Thyroid gland (tissue), 4 donors: ENCODE results near the gene NCS1. TPM values are rescaled to one million over a fixed set of nuclear protein-coding genes. Genes with fewer than 3 reads are reported as not detected.

ENCODE experiments used
- DNase-seq, 2 donors: peaks; one replicate each; pipeline ENCODE4 v3.0.0-alpha.2; 2019
- H3K27ac ChIP-seq, 3 donors: fragments of 200-600 bp; sonication (generic); 1 replicate in 2 of 3; 2 replicates in 1 of 3; pipeline ENCODE4 v1.5.1; 2016 to 2019; ENCODE audit warnings: mild to moderate bottlenecking in 1 of 3, moderate library complexity in 1 of 3
- H3K27me3 ChIP-seq: fragments of 200-600 bp; sonication (generic); one replicate; pipeline ENCODE4 v1.5.1; 2019
- H3K36me3 ChIP-seq, 2 donors: fragments of 200-600 bp; sonication (generic); one replicate each; pipeline ENCODE4 v1.5.1; 2016 to 2019
- H3K4me1 ChIP-seq, 2 donors: fragments of 200-600 bp; sonication (generic); one replicate each; pipeline ENCODE4 v1.5.1; 2017 to 2019
- H3K4me3 ChIP-seq, 3 donors: fragments of 200-600 bp; sonication (generic); replicated peaks in 1 of 3; 1 replicate in 2 of 3; 2 replicates in 1 of 3; pipeline ENCODE4 v1.5.1; 2016; ENCODE audit warnings: mild to moderate bottlenecking in 1 of 3
- H3K9me3 ChIP-seq: fragments of 200-600 bp; sonication (generic); one replicate; pipeline ENCODE4 v1.5.1; 2017
- POLR2A ChIP-seq, 2 donors: fragments of 450-650 bp; IDR thresholded peaks; one replicate each; pipeline ENCODE4 v1.6.1; 2017; ENCODE audit warnings: antibody characterized with exemption in 2 of 2, mild to moderate bottlenecking in 2 of 2, moderate library complexity in 1 of 2
- WGBS, 2 donors: methylation state at CpG; one replicate each; pipeline ENCODE4 v1.1.5; 2017; 5-methylcytosine and 5-hydroxymethylcytosine counted together
- intact Hi-C: fragments of 100-400 bp; cut with DNase I; formaldehyde crosslinking; loops from one replicate; pipeline ENCODE4 v1.15.1; 2023
- total RNA-seq, 4 donors: library from RNA; depleted of rRNA; stranded (reverse); fragments of >200 nt; gene quantifications; one replicate each; pipeline ENCODE4 v1.2.3, GENCODE V29; 2016
- TF ChIP-seq, protein P1 (sequence below), 6 experiments: fragments of 200-600 bp in 3 of 6; fragments of 450-650 bp in 3 of 6; sonication (generic) in 3 of 6; IDR thresholded peaks; one replicate each; pipeline ENCODE4 v1.5.1; 2016 to 2019; ENCODE audit warnings: antibody characterized with exemption in 6 of 6, mild to moderate bottlenecking in 2 of 6, inconsistent platforms in 1 of 6, moderate library complexity in 1 of 6

Gene NCS1
- total RNA-seq, 4 donors from 2014 or later, result 31.0 to 85.4 (median 61.2) TPM

DNA sequence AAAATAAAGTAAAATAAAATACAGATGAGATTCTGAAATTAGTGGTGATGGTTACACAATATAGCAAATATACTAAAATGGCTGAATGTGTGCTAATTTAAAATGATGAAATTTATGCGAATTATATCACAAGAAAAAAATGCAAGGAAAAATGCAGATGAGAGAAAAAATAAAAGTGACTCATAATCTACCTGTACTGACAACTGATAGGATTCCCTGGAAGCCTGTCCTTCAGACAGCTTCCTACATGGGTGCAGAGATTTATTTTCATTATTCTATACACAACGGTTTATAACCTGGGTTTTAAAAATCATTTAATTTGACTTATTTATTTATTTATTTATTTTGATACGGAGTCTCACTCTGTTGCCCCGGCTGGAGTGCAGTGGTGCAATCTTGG lies 5.8 kb upstream of the NCS1 start:
- intact Hi-C loops, result no loop called here
- no peak for DNase-seq
- no peak for TF ChIP-seq POLR2A (IDR thresholded peaks at IDR 0.05)
- TF ChIP-seq, protein P1, sequence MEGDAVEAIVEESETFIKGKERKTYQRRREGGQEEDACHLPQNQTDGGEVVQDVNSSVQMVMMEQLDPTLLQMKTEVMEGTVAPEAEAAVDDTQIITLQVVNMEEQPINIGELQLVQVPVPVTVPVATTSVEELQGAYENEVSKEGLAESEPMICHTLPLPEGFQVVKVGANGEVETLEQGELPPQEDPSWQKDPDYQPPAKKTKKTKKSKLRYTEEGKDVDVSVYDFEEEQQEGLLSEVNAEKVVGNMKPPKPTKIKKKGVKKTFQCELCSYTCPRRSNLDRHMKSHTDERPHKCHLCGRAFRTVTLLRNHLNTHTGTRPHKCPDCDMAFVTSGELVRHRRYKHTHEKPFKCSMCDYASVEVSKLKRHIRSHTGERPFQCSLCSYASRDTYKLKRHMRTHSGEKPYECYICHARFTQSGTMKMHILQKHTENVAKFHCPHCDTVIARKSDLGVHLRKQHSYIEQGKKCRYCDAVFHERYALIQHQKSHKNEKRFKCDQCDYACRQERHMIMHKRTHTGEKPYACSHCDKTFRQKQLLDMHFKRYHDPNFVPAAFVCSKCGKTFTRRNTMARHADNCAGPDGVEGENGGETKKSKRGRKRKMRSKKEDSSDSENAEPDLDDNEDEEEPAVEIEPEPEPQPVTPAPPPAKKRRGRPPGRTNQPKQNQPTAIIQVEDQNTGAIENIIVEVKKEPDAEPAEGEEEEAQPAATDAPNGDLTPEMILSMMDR (IDR thresholded peaks at IDR 0.05), result no peak
- H3K27me3 ChIP-seq, result no peaks in the 10 kb centered on the region
- no peaks in the 10 kb centered on the region for H3K9me3 ChIP-seq
- no peak overlapping the region for H3K27ac ChIP-seq
- no peaks in the 10 kb centered on the region for H3K36me3 ChIP-seq
- 79 to 95% methylated on average over 4 of the region's 4 CpGs for WGBS, 2 donors
- H3K4me1 ChIP-seq, result no peaks in the 10 kb centered on the region
- no peak overlapping the region for H3K4me3 ChIP-seq

DNA sequence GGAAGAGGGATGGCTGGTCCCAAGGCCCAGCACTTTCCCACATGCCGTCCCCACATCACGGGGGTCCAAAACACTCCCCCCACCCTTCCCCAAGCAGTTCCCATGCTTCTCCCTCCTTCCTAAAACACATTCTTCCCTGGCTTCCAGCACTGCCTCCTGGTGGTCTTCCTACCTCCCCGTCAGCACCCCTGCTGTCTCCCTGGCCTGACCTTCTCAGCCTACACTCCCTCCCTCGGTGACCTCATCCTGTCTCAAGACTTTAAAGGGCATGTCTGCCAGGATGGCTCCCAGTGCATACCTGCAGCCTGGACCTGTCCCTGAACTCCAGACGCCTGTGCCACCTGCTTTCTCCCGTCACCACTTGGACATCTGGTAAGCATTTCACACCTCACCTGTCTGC lies 4.3 kb upstream of the NCS1 start:
- H3K36me3 ChIP-seq, result no peaks in the 10 kb centered on the region
- H3K4me1 ChIP-seq, result peaks cover 4% of the 10 kb centered on the region in 2 donors
- H3K4me3 ChIP-seq, result no peak overlapping the region
- TF ChIP-seq, protein P1 (IDR thresholded peaks at IDR 0.05), result no peak
- TF ChIP-seq POLR2A (IDR thresholded peaks at IDR 0.05), result no peak
- WGBS, 2 donors, result 75 to 85% methylated on average over 6 of the region's 6 CpGs
- no peaks in the 10 kb centered on the region for H3K27me3 ChIP-seq
- no peaks in the 10 kb centered on the region for H3K9me3 ChIP-seq
- intact Hi-C loops, result no loop called here
- H3K27ac ChIP-seq, result no peak overlapping the region
- no peak for DNase-seq

DNA sequence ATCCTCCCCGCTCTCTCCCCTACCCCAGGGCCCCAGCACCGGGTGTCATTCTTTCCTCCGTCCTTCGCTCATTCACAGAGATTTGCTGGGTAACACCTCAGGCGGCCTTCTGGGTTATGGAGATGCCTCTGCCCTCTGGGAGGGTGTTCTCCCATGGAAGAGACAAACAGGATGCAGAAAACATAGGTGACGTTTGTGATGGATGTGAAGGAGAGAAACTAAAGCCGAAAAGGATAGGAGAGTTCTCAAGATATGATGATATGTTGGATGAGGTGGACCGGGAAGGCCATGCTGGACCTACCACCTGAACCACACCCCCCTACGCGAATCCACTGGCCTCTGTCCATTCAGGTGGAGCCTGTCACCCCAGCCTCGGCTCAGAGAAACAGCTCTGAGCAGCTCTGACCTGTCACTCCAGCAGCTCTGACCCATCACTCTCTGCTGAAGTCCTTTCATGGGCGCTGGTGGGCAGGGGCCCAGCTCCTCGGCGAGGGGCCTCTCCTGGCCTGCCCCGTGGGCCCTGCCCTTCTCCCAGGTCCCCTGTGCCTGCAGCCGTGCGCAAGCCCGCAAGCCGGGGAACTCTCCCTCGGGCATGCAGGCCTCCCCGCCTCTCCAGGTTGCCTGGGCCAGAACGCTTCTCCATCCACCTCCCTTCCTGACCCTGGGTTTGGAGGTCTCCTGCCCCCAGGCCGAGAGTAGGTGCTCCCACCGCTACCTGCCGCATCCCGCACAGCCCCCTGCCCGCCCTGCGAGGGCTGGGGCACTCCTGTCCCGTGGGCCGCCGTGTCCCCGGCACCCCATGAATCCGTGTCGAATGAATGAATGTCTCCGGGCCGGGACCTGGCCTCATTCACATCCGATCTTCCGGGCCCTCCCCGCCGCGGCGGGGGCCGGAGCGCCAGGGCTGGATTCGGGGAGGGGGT lies 717 bp upstream of the NCS1 start:
- H3K9me3 ChIP-seq, result no peaks in the 10 kb centered on the region
- peaks cover 10 to 18% of the 10 kb centered on the region in 2 donors for H3K4me1 ChIP-seq
- TF ChIP-seq, protein P1 (IDR thresholded peaks at IDR 0.05), result no peak
- TF ChIP-seq POLR2A (IDR thresholded peaks at IDR 0.05), result no peak
- peak overlapping the region; percentile 39 to 58 (median 50) for H3K27ac ChIP-seq
- no peaks in the 10 kb centered on the region for H3K27me3 ChIP-seq
- DNase-seq, result peak in 1 of 2 donors; percentile 9
- H3K36me3 ChIP-seq, result no peaks in the 10 kb centered on the region
- WGBS, 2 donors, result 45 to 82% methylated on average over 11 to 22 of the region's 45 CpGs
- H3K4me3 ChIP-seq, result peak overlapping the region in 2 of 3 donors; percentile 22 to 31
- intact Hi-C loops, result no loop called here

DNA sequence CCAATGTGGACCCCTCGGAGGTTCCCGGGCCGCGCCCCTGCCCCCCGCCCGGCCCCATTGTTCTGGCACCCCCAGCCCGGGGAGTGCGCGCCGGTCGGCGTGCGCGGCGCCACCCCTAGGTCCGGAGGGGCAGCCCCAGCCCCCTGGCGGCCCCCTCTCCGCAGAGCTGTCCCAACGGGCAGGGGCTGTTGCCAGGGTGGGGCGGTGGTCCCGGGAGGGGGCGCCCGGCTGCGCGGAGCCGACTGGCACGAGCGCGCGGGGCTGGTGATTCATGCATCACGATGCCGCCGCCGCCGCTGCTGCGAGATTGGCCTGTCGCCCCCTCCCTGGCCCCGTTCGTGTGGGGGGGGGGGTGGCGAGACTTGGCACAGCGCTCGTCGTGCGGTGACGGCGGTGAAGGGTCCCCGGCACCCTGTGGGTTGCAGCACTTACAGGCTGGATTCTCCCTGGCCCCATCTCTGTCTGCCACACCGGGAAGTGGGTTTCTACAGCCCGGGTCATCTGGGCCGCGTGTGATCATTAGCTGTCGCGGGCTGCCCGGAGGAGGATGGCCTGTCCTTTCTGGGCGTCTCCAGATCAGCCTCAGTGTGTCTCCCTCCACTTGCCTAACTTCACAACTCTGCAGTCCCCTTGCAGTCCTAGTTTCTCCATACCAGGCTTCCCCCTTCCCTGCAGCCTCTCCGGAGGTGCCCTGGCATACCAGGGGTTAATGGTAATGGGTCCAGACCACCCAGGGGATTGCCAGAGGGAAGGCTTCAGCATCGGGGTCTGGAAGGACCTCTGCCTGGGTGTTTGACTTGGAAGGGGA lies 858 bp downstream of the NCS1 start:
- DNase-seq, result peak; percentile 47 to 53
- Histone ChIP-seq H3K27me3 (no peaks in the 10 kb centered on the region), H3K9me3 (no peaks in the 10 kb centered on the region), H3K27ac (peak overlapping the region; percentile 26 to 83 (median 36)), H3K4me3 (peak overlapping the region in 2 of 3 donors; percentile 62 to 83), H3K36me3 (no peaks in the 10 kb centered on the region), H3K4me1 (peaks cover 10 to 18% of the 10 kb centered on the region in 2 donors)
- 3 to 6% methylated on average over 10 to 15 of the region's 57 CpGs for WGBS, 2 donors
- intact Hi-C loops, result no loop called here
- TF ChIP-seq, protein P1 (IDR thresholded peaks at IDR 0.05), result no peak
- TF ChIP-seq POLR2A (IDR thresholded peaks at IDR 0.05), result peak in 1 of 2 donors; percentile 15
